ENCODE measurements around the gene SEPTIN5.
"Not testable (repeated sequence)": the region's sequence is repeated elsewhere in the genome, so short reads cannot be mapped to it uniquely, and the experiment has no call there.

Gene SEPTIN5

GRCh38 chr22:19724927-19725661 lies 10.8 kb downstream of the SEPTIN5 start:
- peaks cover 5% of the 10 kb centered on the region for H3K27me3 ChIP-seq (replicated peaks; ENCODE audit: control insufficient read depth, insufficient read depth, low read length)

GRCh38 chr22:19726064-19726788 lies 11.9 kb downstream of the SEPTIN5 start:
- not testable (repeated sequence) for H3K9ac ChIP-seq (ENCODE audit: low read length); H3K4me1 ChIP-seq (ENCODE audit: control insufficient read depth, insufficient read depth, low read length); H3K36me3 ChIP-seq (ENCODE audit: control insufficient read depth, insufficient read depth, low read length, severe bottlenecking); DNase-seq (ENCODE audit: low read depth); H3K27me3 ChIP-seq (replicated peaks; ENCODE audit: control insufficient read depth, insufficient read depth, low read length); H3K4me3 ChIP-seq (ENCODE audit: low read length); H3K9me3 ChIP-seq (ENCODE audit: control insufficient read depth, low read length)

More at GRCh38 chr22:19724927-19725661, 10.8 kb downstream of the SEPTIN5 start:
- Histone ChIP-seq H3K4me1 (ENCODE audit: control insufficient read depth, insufficient read depth, low read length) (no peaks in the 10 kb centered on the region), H3K9ac (ENCODE audit: low read length) (no peak overlapping the region), H3K9me3 (ENCODE audit: control insufficient read depth, low read length) (no peaks in the 10 kb centered on the region), H3K4me3 (ENCODE audit: low read length) (no peak overlapping the region), H3K36me3 (ENCODE audit: control insufficient read depth, insufficient read depth, low read length, severe bottlenecking) (no peaks in the 10 kb centered on the region)
- no peak for DNase-seq (ENCODE audit: low read depth)

GRCh38 chr22:19727310-19728150 lies 13.2 kb downstream of the SEPTIN5 start:
- Histone ChIP-seq H3K4me1 (ENCODE audit: control insufficient read depth, insufficient read depth, low read length) (no peaks in the 10 kb centered on the region), H3K9ac (ENCODE audit: low read length) (no peak overlapping the region), H3K36me3 (ENCODE audit: control insufficient read depth, insufficient read depth, low read length, severe bottlenecking) (no peaks in the 10 kb centered on the region), H3K27me3 (replicated peaks; ENCODE audit: control insufficient read depth, insufficient read depth, low read length) (peaks cover 5% of the 10 kb centered on the region), H3K9me3 (ENCODE audit: control insufficient read depth, low read length) (no peaks in the 10 kb centered on the region), H3K4me3 (ENCODE audit: low read length) (no peak overlapping the region)
- no peak for DNase-seq (ENCODE audit: low read depth)

GRCh38 chr22:19728271-19728670 lies 14.0 kb downstream of the SEPTIN5 start:
- H3K36me3 ChIP-seq (ENCODE audit: control insufficient read depth, insufficient read depth, low read length, severe bottlenecking), result no peaks in the 10 kb centered on the region
- no peaks in the 10 kb centered on the region for H3K9me3 ChIP-seq (ENCODE audit: control insufficient read depth, low read length)
- no peaks in the 10 kb centered on the region for H3K4me1 ChIP-seq (ENCODE audit: control insufficient read depth, insufficient read depth, low read length)
- no peak for DNase-seq (ENCODE audit: low read depth)
- peaks cover 5% of the 10 kb centered on the region for H3K27me3 ChIP-seq (replicated peaks; ENCODE audit: control insufficient read depth, insufficient read depth, low read length)
- H3K9ac ChIP-seq (ENCODE audit: low read length), result no peak overlapping the region
- no peak overlapping the region for H3K4me3 ChIP-seq (ENCODE audit: low read length)

GRCh38 chr22:19728836-19729235 lies 14.5 kb downstream of the SEPTIN5 start:
- no peaks in the 10 kb centered on the region for H3K36me3 ChIP-seq (ENCODE audit: control insufficient read depth, insufficient read depth, low read length, severe bottlenecking)
- H3K27me3 ChIP-seq (replicated peaks; ENCODE audit: control insufficient read depth, insufficient read depth, low read length), result peaks cover 5% of the 10 kb centered on the region
- no peak overlapping the region for H3K9ac ChIP-seq (ENCODE audit: low read length)
- no peak overlapping the region for H3K4me3 ChIP-seq (ENCODE audit: low read length)
- H3K9me3 ChIP-seq (ENCODE audit: control insufficient read depth, low read length), result no peaks in the 10 kb centered on the region
- no peaks in the 10 kb centered on the region for H3K4me1 ChIP-seq (ENCODE audit: control insufficient read depth, insufficient read depth, low read length)
- no peak for DNase-seq (ENCODE audit: low read depth)

- Histone ChIP-seq H3K4me1 (ENCODE audit: control insufficient read depth, insufficient read depth, low read length) (no peaks in the 10 kb centered on the region), H3K4me3 (ENCODE audit: low read length) (no peak overlapping the region), H3K27me3 (replicated peaks; ENCODE audit: control insufficient read depth, insufficient read depth, low read length) (peaks cover 5% of the 10 kb centered on the region), H3K36me3 (ENCODE audit: control insufficient read depth, insufficient read depth, low read length, severe bottlenecking) (no peaks in the 10 kb centered on the region), H3K9me3 (ENCODE audit: control insufficient read depth, low read length) (no peaks in the 10 kb centered on the region), H3K9ac (ENCODE audit: low read length) (no peak overlapping the region)
- no peak for DNase-seq (ENCODE audit: low read depth)
These were observed 15.2 kb downstream of the SEPTIN5 start for GRCh38 chr22:19729507-19729906.

GRCh38 chr22:19730198-19730597 lies 15.9 kb downstream of the SEPTIN5 start:
- DNase-seq (ENCODE audit: low read depth), result no peak
- Histone ChIP-seq H3K27me3 (replicated peaks; ENCODE audit: control insufficient read depth, insufficient read depth, low read length) (peaks cover 5% of the 10 kb centered on the region), H3K9ac (ENCODE audit: low read length) (peak overlapping the region; percentile 71), H3K4me3 (ENCODE audit: low read length) (no peak overlapping the region), H3K36me3 (ENCODE audit: control insufficient read depth, insufficient read depth, low read length, severe bottlenecking) (no peaks in the 10 kb centered on the region), H3K9me3 (ENCODE audit: control insufficient read depth, low read length) (no peaks in the 10 kb centered on the region), H3K4me1 (ENCODE audit: control insufficient read depth, insufficient read depth, low read length) (no peaks in the 10 kb centered on the region)

GRCh38 chr22:19730655-19731360 lies 16.5 kb downstream of the SEPTIN5 start:
- Histone ChIP-seq H3K4me1 (ENCODE audit: control insufficient read depth, insufficient read depth, low read length) (no peaks in the 10 kb centered on the region), H3K9ac (ENCODE audit: low read length) (peak overlapping the region; percentile 71), H3K27me3 (replicated peaks; ENCODE audit: control insufficient read depth, insufficient read depth, low read length) (peaks cover 5% of the 10 kb centered on the region), H3K4me3 (ENCODE audit: low read length) (peak overlapping the region; percentile 63), H3K36me3 (ENCODE audit: control insufficient read depth, insufficient read depth, low read length, severe bottlenecking) (no peaks in the 10 kb centered on the region), H3K9me3 (ENCODE audit: control insufficient read depth, low read length) (no peaks in the 10 kb centered on the region)
- DNase-seq (ENCODE audit: low read depth), result peak; percentile 91

GRCh38 chr22:19731361-19732135 lies 17.2 kb downstream of the SEPTIN5 start:
- Histone ChIP-seq H3K4me1 (ENCODE audit: control insufficient read depth, insufficient read depth, low read length) (no peaks in the 10 kb centered on the region), H3K9ac (ENCODE audit: low read length) (no peak overlapping the region), H3K27me3 (replicated peaks; ENCODE audit: control insufficient read depth, insufficient read depth, low read length) (peaks cover 11% of the 10 kb centered on the region), H3K9me3 (ENCODE audit: control insufficient read depth, low read length) (no peaks in the 10 kb centered on the region), H3K36me3 (ENCODE audit: control insufficient read depth, insufficient read depth, low read length, severe bottlenecking) (no peaks in the 10 kb centered on the region), H3K4me3 (ENCODE audit: low read length) (no peak overlapping the region)
- no peak for DNase-seq (ENCODE audit: low read depth)

- no peak overlapping the region for H3K9ac ChIP-seq (ENCODE audit: low read length)
- H3K4me1 ChIP-seq (ENCODE audit: control insufficient read depth, insufficient read depth, low read length), result no peaks in the 10 kb centered on the region
- no peaks in the 10 kb centered on the region for H3K36me3 ChIP-seq (ENCODE audit: control insufficient read depth, insufficient read depth, low read length, severe bottlenecking)
- H3K27me3 ChIP-seq (replicated peaks; ENCODE audit: control insufficient read depth, insufficient read depth, low read length), result peaks cover 19% of the 10 kb centered on the region
- H3K4me3 ChIP-seq (ENCODE audit: low read length), result no peak overlapping the region
- no peak for DNase-seq (ENCODE audit: low read depth)
- no peaks in the 10 kb centered on the region for H3K9me3 ChIP-seq (ENCODE audit: control insufficient read depth, low read length)
These were observed 18.3 kb downstream of the SEPTIN5 start for GRCh38 chr22:19732403-19733113.
